Endothelial cell of umbilical vein (primary cell): ENCODE data around the gene RNF135.

Source experiments
- EZH2 ChIP-seq: IDR thresholded peaks from 2 replicates; pipeline ENCODE4 v1.6.1; 2012; ENCODE audit warnings: borderline replicate concordance, low read depth, mild to moderate bottlenecking, moderate library complexity, low read length, inconsistent platforms; ENCODE audit not compliant: severe bottlenecking
- MYC ChIP-seq: IDR thresholded peaks from one replicate; pipeline ENCODE4 v1.6.1; 2011; ENCODE audit warnings: mild to moderate bottlenecking, low read depth, low read length

- no peak for TF ChIP-seq EZH2
- TF ChIP-seq MYC: no peak
These were observed 43.1 kb upstream of the RNF135 start for GRCh38 chr17:30927756-30928155.
